PC-9 (cell line): ENCODE measurements around the gene ANKRD39. TPM values are rescaled to one million over a fixed set of nuclear protein-coding genes. Genes with fewer than 3 reads are reported as not detected.
A peak's percentile ranks its signal among the peaks of the same experiment; 100 is the strongest.

ENCODE experiments used
- BruUV-seq: library from RNA; stranded (reverse); fragments of 400-500 nt; replicated peaks from 2 replicates; lab custom pipeline; 2021; lab: Mats Ljungman, UMichigan
- CTCF ChIA-PET: fragments of 300-600 bp; sonication (Branson Sonifier 250); formaldehyde crosslinking; loops from one replicate; lab custom pipeline; 2022; ENCODE audit warnings: antibody characterized with exemption; lab: Charles Lee
- POLR2A ChIA-PET: fragments of 300-600 bp; sonication (Branson Sonifier 250); formaldehyde crosslinking; loops from one replicate; lab custom pipeline; 2022; ENCODE audit warnings: antibody characterized with exemption; ENCODE audit not compliant: unreplicated experiment; lab: Charles Lee
- DNase-seq, 2 experiments: peaks; one replicate each; pipeline versions ENCODE4 v3.0.0 to v3.0.0-alpha.2; 2015 to 2022; ENCODE audit warnings: mixed read lengths in 1 of 2
- H2AFZ ChIP-seq: fragments of 200-600 bp; sonication (generic); 2 replicates; pipeline ENCODE4 v1.8.1; 2017; ENCODE audit warnings: antibody characterized with exemption
- H3F3A ChIP-seq: fragments of 200-600 bp; sonication (generic); 2 replicates; pipeline ENCODE4 v1.8.1; 2017; ENCODE audit warnings: antibody characterized with exemption, mild to moderate bottlenecking, low read depth; ENCODE audit not compliant: insufficient read depth
- H3K27ac ChIP-seq: fragments of 200-600 bp; sonication (generic); 2 replicates; pipeline ENCODE4 v1.6.1; 2016; ENCODE audit warnings: mixed run types
- H3K27me3 ChIP-seq: fragments of 200-600 bp; sonication (generic); 2 replicates; pipeline ENCODE4 v1.6.1; 2016; ENCODE audit warnings: low read depth, mixed run types; ENCODE audit not compliant: insufficient read depth
- H3K36me3 ChIP-seq: fragments of 200-600 bp; sonication (generic); 2 replicates; pipeline ENCODE4 v1.6.1; 2016; ENCODE audit warnings: low read depth, mixed run types
- H3K4me1 ChIP-seq: fragments of 200-600 bp; sonication (generic); replicated peaks from 2 replicates; pipeline ENCODE4 v1.6.1; 2016; ENCODE audit warnings: mixed run types; ENCODE audit not compliant: insufficient read depth
- H3K4me2 ChIP-seq: fragments of 200-600 bp; sonication (generic); 2 replicates; pipeline ENCODE4 v1.6.1; 2017; ENCODE audit warnings: mixed run types
- H3K4me3 ChIP-seq: fragments of 200-600 bp; sonication (generic); 2 replicates; pipeline ENCODE4 v1.6.1; 2016; ENCODE audit warnings: mixed run types
- H3K79me2 ChIP-seq: fragments of 200-600 bp; sonication (generic); 2 replicates; pipeline ENCODE4 v1.6.1; 2017; ENCODE audit warnings: low read depth, mixed run types
- H3K9me2 ChIP-seq: fragments of 200-600 bp; sonication (generic); 2 replicates; pipeline ENCODE4 v1.8.1; 2017; ENCODE audit warnings: mild to moderate bottlenecking; ENCODE audit not compliant: insufficient read depth
- H3K9me3 ChIP-seq: fragments of 200-600 bp; sonication (generic); 2 replicates; pipeline ENCODE4 v1.8.1; 2016; ENCODE audit warnings: low read depth; ENCODE audit not compliant: insufficient read depth
- H4K20me1 ChIP-seq: fragments of 200-600 bp; sonication (generic); 2 replicates; pipeline ENCODE4 v1.8.1; 2017; ENCODE audit not compliant: insufficient read depth
- EZH2 ChIP-seq: fragments of 200-600 bp; sonication (generic); IDR thresholded peaks from 2 replicates; pipeline ENCODE4 v1.8.0; 2017; ENCODE audit warnings: antibody characterized with exemption, low read depth
- intact Hi-C: fragments of 100-400 bp; cut with micrococcal nuclease; formaldehyde crosslinking; loops from one replicate; pipeline ENCODE4 v1.10.0; 2022; ENCODE audit not compliant: unreplicated experiment
- total RNA-seq: library from RNA; stranded (reverse); gene quantifications from 2 replicates; pipeline ENCODE4 v1.2.3, GENCODE V29; 2021
- TF ChIP-seq, protein P1 (sequence below): fragments of 200-600 bp; sonication (generic); conservative IDR thresholded peaks from 2 replicates; pipeline ENCODE4 v1.6.1; 2017; ENCODE audit warnings: mixed run types, antibody characterized with exemption, mild to moderate bottlenecking, moderate library complexity

ANKRD39 gene
- total RNA-seq, 1 experiment from 2014 or later: 19.0 TPM

DNA sequence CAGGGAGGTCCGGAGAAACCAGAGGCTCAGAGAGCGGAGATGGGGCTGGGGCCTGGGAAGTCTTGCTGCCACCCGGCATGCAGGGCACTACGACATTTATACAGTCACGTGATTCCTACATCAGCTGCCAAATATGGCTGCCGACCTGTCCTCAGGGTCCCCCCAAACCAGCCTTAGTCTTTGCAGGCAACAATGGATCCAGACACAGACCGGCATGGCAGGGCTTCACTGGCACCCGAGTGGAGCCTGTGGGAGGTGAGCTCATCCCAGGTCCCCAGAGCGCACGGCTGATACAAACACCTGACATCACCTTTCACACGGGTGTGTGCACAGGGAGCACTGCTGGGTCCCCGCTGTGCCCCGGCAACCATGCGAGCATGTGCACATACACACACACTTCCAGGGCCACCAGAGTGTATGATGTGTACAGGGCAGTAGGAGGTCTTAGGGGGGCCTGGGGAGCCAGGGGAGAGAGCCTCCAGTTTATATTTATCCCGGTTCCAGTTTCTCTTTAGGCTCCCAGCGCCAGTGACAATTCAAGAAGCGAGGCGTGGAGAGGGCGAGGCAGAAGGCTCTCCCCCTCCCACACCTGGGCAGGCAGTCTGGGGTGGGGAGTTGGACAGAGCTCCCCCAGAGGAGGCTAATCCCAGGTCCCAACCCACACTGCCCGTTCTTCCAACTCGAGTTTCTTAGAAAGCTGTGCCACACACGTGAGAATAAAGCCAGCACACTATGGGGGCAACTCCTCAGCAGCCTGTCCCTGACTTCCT lies 9.4 kb upstream of the ANKRD39 start:
- Histone ChIP-seq H3K27ac (no peak overlapping the region), H3K4me2 (peak overlapping the region; percentile 96), H3F3A (peaks cover 17% of the 10 kb centered on the region; the same call in 1 of the 2 replicates), H3K27me3 (no peaks in the 10 kb centered on the region), H3K4me3 (peak overlapping the region; percentile 82), H3K4me1 (peaks cover 21% of the 10 kb centered on the region), H2AFZ (no peak overlapping the region), H4K20me1 (peaks cover 13% of the 10 kb centered on the region), H3K36me3 (peaks cover 41% of the 10 kb centered on the region), H3K9me3 (no peaks in the 10 kb centered on the region), H3K79me2 (peaks cover 38% of the 10 kb centered on the region), H3K9me2 (no peaks in the 10 kb centered on the region)
- no TSS peak for BruUV-seq
- TF ChIP-seq, protein P1, sequence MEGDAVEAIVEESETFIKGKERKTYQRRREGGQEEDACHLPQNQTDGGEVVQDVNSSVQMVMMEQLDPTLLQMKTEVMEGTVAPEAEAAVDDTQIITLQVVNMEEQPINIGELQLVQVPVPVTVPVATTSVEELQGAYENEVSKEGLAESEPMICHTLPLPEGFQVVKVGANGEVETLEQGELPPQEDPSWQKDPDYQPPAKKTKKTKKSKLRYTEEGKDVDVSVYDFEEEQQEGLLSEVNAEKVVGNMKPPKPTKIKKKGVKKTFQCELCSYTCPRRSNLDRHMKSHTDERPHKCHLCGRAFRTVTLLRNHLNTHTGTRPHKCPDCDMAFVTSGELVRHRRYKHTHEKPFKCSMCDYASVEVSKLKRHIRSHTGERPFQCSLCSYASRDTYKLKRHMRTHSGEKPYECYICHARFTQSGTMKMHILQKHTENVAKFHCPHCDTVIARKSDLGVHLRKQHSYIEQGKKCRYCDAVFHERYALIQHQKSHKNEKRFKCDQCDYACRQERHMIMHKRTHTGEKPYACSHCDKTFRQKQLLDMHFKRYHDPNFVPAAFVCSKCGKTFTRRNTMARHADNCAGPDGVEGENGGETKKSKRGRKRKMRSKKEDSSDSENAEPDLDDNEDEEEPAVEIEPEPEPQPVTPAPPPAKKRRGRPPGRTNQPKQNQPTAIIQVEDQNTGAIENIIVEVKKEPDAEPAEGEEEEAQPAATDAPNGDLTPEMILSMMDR: no peak
- no peak for TF ChIP-seq EZH2
- no peak for DNase-seq
- ChIA-PET POLR2A (no interaction called here), CTCF (interaction anchor here (0.9 kb wide), 1 partner anchor 9 kb away, joined by 3 read pairs; no protein-coding TSS in a partner anchor)
- intact Hi-C loops: no loop called here

DNA sequence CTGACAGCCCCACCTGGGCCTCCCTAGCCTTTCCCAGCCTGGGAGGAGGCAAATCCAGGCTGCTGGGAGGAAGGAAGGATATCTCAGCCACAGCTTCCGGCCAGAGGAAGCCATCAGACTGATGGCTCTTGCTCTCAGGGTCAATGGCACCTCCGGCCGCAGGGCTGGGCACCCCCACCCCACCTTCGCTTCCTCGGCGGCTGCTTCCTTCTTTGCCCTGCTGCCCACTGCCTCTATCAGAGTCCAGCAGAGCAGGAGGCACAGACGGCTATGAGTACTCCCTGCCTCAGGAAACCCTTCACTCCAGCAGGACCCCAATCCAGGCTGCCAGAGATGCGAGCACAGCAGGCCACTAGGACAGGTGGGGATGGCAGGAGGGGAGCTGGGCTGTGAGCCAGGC lies 8.8 kb upstream of the ANKRD39 start:
- H3K36me3 ChIP-seq: peaks cover 47% of the 10 kb centered on the region
- ChIA-PET CTCF (interaction anchor here (0.9 kb wide), 1 partner anchor 8 kb away, joined by 3 read pairs; no protein-coding TSS in a partner anchor), POLR2A (no interaction called here)
- no peak overlapping the region for H3K4me3 ChIP-seq
- no peaks in the 10 kb centered on the region for H3K9me3 ChIP-seq
- no TSS peak for BruUV-seq
- H3K4me2 ChIP-seq: no peak overlapping the region
- intact Hi-C loops: no loop called here
- H3K9me2 ChIP-seq: no peaks in the 10 kb centered on the region
- DNase-seq: no peak
- TF ChIP-seq EZH2: no peak
- TF ChIP-seq, protein P1: no peak
- peaks cover 19% of the 10 kb centered on the region for H3K4me1 ChIP-seq
- H3K79me2 ChIP-seq: peaks cover 38% of the 10 kb centered on the region
- H4K20me1 ChIP-seq: peaks cover 13% of the 10 kb centered on the region
- peaks cover 14% of the 10 kb centered on the region; the same call in 1 of the 2 replicates for H3F3A ChIP-seq
- no peak overlapping the region for H3K27ac ChIP-seq
- no peak overlapping the region for H2AFZ ChIP-seq
- H3K27me3 ChIP-seq: no peaks in the 10 kb centered on the region

DNA sequence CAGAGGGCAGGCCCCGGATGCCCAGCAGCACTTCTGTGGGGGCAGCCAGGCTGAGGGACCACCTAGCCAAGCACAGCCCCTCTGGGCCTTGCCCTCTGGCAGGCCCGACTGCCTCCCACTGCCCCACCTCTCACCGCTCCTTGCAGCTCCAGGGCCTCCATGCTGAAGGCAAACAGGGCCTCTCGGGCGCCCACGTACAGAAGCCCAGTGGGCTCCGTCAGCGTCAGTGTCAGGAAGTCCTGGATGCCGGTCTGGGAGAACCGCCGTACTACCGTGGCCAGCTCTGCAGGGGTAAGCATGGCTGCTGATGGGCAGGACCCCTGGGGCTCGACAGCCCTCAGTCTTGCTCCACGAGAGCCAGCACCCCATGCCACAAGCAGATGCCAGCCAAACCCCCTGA lies 8.3 kb upstream of the ANKRD39 start:
- Histone ChIP-seq H3K4me1 (peaks cover 19% of the 10 kb centered on the region), H2AFZ (no peak overlapping the region), H3K4me3 (no peak overlapping the region), H3K9me2 (no peaks in the 10 kb centered on the region), H3K4me2 (no peak overlapping the region), H3K36me3 (peaks cover 52% of the 10 kb centered on the region), H4K20me1 (peaks cover 13% of the 10 kb centered on the region), H3K9me3 (no peaks in the 10 kb centered on the region), H3K27me3 (no peaks in the 10 kb centered on the region), H3K79me2 (peaks cover 38% of the 10 kb centered on the region), H3F3A (peaks cover 13% of the 10 kb centered on the region; the same call in 1 of the 2 replicates), H3K27ac (no peak overlapping the region)
- TF ChIP-seq, protein P1: no peak
- no peak for TF ChIP-seq EZH2
- BruUV-seq: no TSS peak
- ChIA-PET POLR2A (no interaction called here), CTCF (no interaction called here)
- intact Hi-C loops: no loop called here
- no peak for DNase-seq
